GM12873 (cell line): ENCODE data around the gene STRIP1.

Experiments used
- TF ChIP-seq, protein P1 (sequence below): IDR thresholded peaks from 2 replicates; pipeline ENCODE4 v1.5.1; 2012; ENCODE audit warnings: low read depth, mild to moderate bottlenecking, moderate library complexity, low read length, control low read depth; ENCODE audit not compliant: insufficient read depth; ENCODE audit errors: missing control alignments

STRIP1 gene

GRCh38 chr1:110076789-110077500 lies 42.5 kb downstream of the STRIP1 start:
- TF ChIP-seq, protein P1, sequence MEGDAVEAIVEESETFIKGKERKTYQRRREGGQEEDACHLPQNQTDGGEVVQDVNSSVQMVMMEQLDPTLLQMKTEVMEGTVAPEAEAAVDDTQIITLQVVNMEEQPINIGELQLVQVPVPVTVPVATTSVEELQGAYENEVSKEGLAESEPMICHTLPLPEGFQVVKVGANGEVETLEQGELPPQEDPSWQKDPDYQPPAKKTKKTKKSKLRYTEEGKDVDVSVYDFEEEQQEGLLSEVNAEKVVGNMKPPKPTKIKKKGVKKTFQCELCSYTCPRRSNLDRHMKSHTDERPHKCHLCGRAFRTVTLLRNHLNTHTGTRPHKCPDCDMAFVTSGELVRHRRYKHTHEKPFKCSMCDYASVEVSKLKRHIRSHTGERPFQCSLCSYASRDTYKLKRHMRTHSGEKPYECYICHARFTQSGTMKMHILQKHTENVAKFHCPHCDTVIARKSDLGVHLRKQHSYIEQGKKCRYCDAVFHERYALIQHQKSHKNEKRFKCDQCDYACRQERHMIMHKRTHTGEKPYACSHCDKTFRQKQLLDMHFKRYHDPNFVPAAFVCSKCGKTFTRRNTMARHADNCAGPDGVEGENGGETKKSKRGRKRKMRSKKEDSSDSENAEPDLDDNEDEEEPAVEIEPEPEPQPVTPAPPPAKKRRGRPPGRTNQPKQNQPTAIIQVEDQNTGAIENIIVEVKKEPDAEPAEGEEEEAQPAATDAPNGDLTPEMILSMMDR, result no peak

DNA sequence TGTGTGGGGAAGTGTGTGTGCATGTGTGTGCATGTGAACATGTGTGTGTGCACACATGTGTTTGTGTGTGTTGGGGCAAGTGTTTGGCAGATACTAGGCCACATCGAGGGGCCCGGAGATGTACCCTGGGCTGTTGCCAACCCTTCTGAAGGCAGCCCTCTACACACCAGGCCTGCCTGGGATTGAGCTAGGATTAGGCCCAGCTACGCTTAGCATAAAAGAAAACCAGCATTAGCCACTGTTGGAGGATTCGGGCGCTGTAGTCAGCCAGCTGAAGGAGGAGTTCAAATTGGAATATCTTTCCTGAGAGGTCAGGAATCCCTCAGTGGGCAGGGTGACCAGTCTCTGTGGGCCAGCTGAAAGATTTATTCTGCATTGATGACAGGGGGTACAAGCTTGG lies 46.6 kb downstream of the STRIP1 start:
- TF ChIP-seq, protein P1, result no peak

- TF ChIP-seq, protein P1, result no peak
These were observed 48.1 kb downstream of the STRIP1 start for GRCh38 chr1:110082477-110082876.

GRCh38 chr1:110083061-110083865 lies 48.8 kb downstream of the STRIP1 start:
- TF ChIP-seq, protein P1, result no peak

DNA sequence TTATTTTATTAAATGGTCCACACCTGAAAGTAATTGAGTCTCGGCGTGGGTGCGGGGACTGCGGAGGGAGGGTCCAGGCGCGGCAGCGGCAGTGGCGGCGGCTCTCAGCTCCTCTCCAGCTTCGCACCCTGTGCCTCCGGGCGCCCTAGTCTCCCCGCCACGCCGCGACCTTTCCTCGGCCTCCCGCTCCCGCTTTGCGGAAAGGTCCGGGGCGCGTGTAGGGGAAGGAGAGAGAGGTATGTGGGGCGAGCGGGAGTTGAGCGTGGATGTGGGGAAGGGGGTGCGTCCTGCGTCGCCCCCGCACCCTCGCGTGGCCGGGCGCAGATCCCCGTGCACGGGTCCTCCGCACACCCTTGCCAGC lies 49.4 kb downstream of the STRIP1 start:
- TF ChIP-seq, protein P1, result no peak

GRCh38 chr1:110084227-110085078 lies 50.0 kb downstream of the STRIP1 start:
- TF ChIP-seq, protein P1, result no peak

DNA sequence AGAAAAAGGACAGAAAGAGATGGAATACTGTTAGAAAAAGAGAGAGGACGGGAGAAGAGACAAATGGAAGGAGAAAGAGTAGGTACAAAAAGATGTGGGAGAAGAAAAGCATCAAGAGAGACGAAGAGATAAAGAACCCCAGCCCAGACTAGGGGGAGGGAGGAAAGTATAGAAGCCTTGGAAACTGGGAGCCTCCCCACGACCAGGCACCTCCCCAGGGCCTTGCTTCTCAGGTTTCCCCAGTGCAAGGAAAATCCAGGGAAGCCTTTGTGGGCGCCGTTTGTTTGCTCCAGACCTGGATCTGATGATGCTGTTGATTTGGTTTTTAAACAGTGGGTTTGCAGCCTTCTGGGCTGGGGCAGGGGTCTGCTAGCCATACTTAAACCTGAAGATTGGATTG lies 51.2 kb downstream of the STRIP1 start:
- TF ChIP-seq, protein P1, result no peak
